Epithelial cell of proximal tubule (primary cell): Measurements from ENCODE around the gene TNRC6A. TPM values are rescaled to one million over a fixed set of nuclear protein-coding genes. Genes with fewer than 3 reads are reported as not detected.
"Not testable (repeated sequence)": the region's sequence is repeated elsewhere in the genome, so short reads cannot be mapped to it uniquely, and the experiment has no call there.

Experiments used
- DNase-seq: peaks from one replicate; pipeline ENCODE4 v3.0.0-alpha.2; 2011; ENCODE audit warnings: low read depth
- H3K4me3 ChIP-seq: 2 replicates; pipeline ENCODE4 v1.5.1; 2011; ENCODE audit warnings: low read depth, mild to moderate bottlenecking, low read length
- total RNA-seq: library from RNA; depleted of rRNA; stranded (reverse); fragments of >200 nt; gene quantifications from 2 replicates; pipeline ENCODE4 v1.2.3, GENCODE V29; 2015
- TF ChIP-seq, protein P1 (sequence below): conservative IDR thresholded peaks from 2 replicates; pipeline ENCODE4 v1.5.1; 2012; ENCODE audit warnings: low read depth, mild to moderate bottlenecking, low read length

Gene TNRC6A
- total RNA-seq, 1 donor from 2014 or later: 13.6 TPM

- TF ChIP-seq, protein P1, sequence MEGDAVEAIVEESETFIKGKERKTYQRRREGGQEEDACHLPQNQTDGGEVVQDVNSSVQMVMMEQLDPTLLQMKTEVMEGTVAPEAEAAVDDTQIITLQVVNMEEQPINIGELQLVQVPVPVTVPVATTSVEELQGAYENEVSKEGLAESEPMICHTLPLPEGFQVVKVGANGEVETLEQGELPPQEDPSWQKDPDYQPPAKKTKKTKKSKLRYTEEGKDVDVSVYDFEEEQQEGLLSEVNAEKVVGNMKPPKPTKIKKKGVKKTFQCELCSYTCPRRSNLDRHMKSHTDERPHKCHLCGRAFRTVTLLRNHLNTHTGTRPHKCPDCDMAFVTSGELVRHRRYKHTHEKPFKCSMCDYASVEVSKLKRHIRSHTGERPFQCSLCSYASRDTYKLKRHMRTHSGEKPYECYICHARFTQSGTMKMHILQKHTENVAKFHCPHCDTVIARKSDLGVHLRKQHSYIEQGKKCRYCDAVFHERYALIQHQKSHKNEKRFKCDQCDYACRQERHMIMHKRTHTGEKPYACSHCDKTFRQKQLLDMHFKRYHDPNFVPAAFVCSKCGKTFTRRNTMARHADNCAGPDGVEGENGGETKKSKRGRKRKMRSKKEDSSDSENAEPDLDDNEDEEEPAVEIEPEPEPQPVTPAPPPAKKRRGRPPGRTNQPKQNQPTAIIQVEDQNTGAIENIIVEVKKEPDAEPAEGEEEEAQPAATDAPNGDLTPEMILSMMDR: no peak
- no peak overlapping the region for H3K4me3 ChIP-seq
- DNase-seq: no peak
Measured at GRCh38 chr16:24852281-24852721, 122.8 kb downstream of the TNRC6A start.

DNA sequence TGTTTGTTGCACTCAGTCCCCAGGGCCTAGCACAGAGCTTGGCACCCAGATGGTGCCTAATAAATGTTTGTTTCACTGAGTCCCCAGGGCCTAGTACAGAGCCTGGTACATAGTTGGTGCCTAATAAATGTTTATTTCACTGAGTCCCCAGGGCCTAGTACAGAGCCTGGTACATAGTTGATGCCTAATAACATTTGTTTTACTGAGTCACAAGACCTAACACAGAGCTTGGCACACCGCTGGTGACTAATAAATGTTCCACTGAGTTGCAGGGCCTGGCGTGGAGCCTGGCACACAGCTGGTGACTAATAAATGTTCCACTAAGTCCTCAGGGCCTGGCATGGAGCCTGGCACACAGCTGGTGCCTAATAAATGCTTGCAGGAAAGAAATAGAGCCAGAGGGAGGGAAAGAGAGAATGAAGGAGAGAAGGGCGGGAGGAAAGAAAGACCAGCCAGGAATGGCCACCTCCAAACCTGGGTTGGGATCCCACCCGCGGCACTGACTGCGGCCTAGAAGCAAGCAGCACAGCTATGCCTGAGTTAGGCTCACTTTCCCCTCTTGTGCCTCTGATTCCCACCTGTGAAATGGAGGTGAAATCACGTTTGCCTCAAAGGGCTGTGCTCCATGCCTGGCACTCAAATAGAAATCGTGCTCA lies 123.8 kb downstream of the TNRC6A start:
- DNase-seq: no peak
- TF ChIP-seq, protein P1: no peak
- H3K4me3 ChIP-seq: no peak overlapping the region

DNA sequence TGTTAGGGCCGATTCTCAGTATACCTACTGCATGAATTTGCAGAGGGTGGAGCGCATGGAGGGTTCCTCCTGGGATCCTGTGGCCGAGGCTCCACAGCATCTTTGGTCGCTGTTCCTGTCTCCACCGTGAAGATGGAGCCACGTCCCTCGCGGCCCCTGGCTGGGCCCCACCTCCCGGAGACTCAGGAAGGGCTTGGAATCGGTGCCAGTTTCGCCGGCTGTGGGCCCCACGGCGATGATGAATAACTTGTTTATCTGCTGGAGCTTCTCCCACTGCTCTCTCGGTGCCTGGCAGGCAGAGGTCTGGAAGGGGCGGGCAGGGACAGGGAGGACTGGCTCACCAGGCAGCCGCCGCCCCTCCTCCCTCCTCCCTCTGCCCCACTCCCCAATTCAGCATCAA lies 124.4 kb downstream of the TNRC6A start:
- DNase-seq: no peak
- H3K4me3 ChIP-seq: no peak overlapping the region
- TF ChIP-seq, protein P1: no peak

GRCh38 chr16:24854607-24855171 lies 125.2 kb downstream of the TNRC6A start:
- no peak for DNase-seq
- TF ChIP-seq, protein P1: no peak
- H3K4me3 ChIP-seq: no peak overlapping the region

- TF ChIP-seq, protein P1: no peak
- DNase-seq: no peak
- H3K4me3 ChIP-seq: no peak overlapping the region
Measured at GRCh38 chr16:24855678-24856077, 126.2 kb downstream of the TNRC6A start.

DNA sequence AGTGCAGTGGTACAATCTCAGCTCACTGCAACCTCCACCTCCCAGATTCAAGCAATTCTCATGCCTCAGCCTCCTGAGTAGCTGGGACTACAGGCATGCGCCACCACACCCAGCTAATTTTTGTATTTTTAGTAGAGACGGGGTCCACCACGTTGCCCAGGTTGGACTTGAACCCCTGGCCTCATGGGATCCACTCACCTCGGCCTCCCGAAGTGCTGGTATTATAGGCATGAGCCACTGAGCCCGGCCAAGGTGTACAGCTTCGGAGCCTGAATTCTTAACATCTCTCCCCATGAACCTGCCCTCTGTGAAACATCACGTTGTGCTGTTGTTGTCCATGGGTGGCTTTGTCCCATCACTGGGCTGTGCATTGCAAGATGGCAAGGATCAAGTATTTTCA lies 127.4 kb downstream of the TNRC6A start:
- DNase-seq, H3K4me3 ChIP-seq: not testable (repeated sequence)

DNA sequence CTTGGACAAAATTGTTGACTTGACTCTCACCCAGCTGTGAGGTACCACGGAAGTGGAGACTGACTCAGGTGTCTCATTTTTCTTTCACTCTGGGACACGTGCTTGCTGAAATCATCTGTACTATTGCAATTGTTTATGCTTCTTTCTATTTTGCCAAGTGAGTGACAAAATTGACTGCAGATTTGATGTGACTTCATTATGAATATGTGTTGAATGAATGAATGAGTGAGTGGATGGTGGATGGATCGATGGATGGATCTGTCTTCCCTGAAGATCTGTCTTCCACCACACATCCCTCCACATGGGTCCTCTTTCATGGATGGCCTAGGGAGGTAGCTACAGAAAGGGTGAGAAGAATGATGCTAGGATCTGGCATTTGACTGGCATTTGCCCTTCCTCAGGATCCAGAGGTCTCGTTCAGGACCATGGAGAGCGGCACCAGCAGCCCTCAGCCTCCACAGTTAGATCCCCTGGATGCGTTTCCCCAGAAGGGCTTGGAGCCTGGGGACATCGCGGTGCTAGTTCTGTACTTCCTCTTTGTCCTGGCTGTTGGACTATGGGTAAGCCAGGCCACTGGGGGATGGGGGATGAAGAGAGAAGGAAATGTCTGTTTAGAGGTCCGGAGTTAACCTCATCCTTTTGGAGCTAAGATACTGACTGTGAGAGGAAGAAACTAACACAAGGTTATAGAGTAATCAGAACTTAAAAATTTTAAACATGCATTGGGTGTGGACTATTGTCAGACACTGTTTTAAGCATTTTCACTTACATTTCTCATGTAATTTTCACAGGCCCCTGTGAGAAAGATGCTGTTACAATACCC lies 129.0 kb downstream of the TNRC6A start:
- DNase-seq: no peak
- TF ChIP-seq, protein P1: no peak
- H3K4me3 ChIP-seq: no peak overlapping the region
